Natural killer cell treated with Interleukin-12 subunit alpha and Interleukin-12 subunit beta and Interleukin-15 and Interleukin-18, amount 100 ng/mL, for 72 hours (primary cell): ENCODE measurements around the gene FNDC3B. TPM values are rescaled to one million over a fixed set of nuclear protein-coding genes. Genes with fewer than 3 reads are reported as not detected.

Source experiments
- ATAC-seq, 2 donors: fragments of 150-1000 bp; cut with Tn5 transposase in 1 of 2; sonication (Bioruptor Pico), chemical (Tn5 transposase) in 1 of 2; 2 replicates each; pipeline ENCODE4 v1.10.0; 2021
- DNase-seq: peaks from one replicate; pipeline ENCODE4 v3.0.0; 2022; ENCODE audit warnings: low spot score
- H3K27ac Mint-ChIP-seq, 2 donors: 1 replicate in 1 of 2; 2 replicates in 1 of 2; pipeline ENCODE4 v1.8.0; 2022; ENCODE audit warnings: mixed read lengths in 2 of 2, mild to moderate bottlenecking in 1 of 2, moderate library complexity in 1 of 2
- H3K27me3 Mint-ChIP-seq, 2 donors: 1 replicate in 1 of 2; 2 replicates in 1 of 2; pipeline ENCODE4 v1.8.0; 2022; ENCODE audit warnings: mixed read lengths in 2 of 2
- H3K36me3 Mint-ChIP-seq: one replicate; pipeline ENCODE4 v1.8.0; 2022; ENCODE audit warnings: mixed read lengths
- H3K4me1 Mint-ChIP-seq, 2 donors: 1 replicate in 1 of 2; 2 replicates in 1 of 2; pipeline ENCODE4 v1.8.0; 2022; ENCODE audit warnings: low read depth in 2 of 2, mixed read lengths in 2 of 2, mild to moderate bottlenecking in 1 of 2
- H3K4me3 Mint-ChIP-seq: one replicate; pipeline ENCODE4 v1.8.0; 2022; ENCODE audit warnings: mixed read lengths
- H3K9me3 Mint-ChIP-seq: 2 replicates; pipeline ENCODE4 v1.8.0; 2022; ENCODE audit warnings: mixed read lengths
- total RNA-seq, 2 donors: library from RNA; stranded (reverse); gene quantifications; one replicate each; pipeline ENCODE4 v1.2.3, GENCODE V29; 2022

Gene FNDC3B
- total RNA-seq, 2 donors from 2014 or later, result 149 to 217 TPM

DNA sequence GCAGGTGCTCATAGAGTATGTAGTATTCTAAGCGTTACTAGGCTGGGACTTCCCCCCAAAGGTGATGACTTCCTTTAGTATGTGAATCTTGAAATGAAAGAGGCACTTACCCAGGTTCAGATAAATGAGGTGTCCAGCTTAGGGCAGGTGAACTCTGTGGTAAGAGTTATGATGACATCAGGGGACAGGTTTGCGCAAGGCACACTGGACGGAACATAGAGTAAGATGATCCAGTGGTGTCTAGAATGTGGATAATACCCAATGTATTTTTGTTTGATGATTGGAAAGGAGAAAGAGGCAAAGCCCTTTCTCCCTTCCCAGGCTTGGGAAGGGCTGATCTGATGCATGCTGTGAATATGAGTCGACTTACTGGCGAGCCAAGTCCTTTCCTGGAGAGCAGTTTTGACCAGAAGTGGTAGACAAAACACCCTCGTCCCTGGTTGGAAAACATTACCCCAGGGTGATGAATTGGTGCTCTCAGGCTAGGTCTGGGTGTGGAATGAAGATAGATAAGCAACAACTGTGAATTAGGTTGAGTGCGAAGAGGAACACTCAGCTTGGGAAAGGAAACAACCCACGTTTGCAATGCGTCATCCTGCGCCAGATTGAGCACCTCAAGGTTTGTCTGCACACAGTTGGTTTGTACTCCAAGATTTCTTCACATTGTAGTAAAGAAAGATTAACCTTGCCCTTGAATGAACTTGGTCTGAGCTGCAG is 284.7 kb downstream of the FNDC3B start:
- H3K27ac Mint-ChIP-seq, result peak overlapping the region; percentile 56 to 73
- peaks cover 21% of the 10 kb centered on the region for H3K36me3 Mint-ChIP-seq
- DNase-seq (no peak), ATAC-seq (peak in 1 of 2 donors; percentile 17)
- peaks cover 21 to 35% of the 10 kb centered on the region in 2 donors for H3K4me1 Mint-ChIP-seq
- no peaks in the 10 kb centered on the region for H3K27me3 Mint-ChIP-seq
- no peaks in the 10 kb centered on the region for H3K9me3 Mint-ChIP-seq
- no peak overlapping the region for H3K4me3 Mint-ChIP-seq

DNA sequence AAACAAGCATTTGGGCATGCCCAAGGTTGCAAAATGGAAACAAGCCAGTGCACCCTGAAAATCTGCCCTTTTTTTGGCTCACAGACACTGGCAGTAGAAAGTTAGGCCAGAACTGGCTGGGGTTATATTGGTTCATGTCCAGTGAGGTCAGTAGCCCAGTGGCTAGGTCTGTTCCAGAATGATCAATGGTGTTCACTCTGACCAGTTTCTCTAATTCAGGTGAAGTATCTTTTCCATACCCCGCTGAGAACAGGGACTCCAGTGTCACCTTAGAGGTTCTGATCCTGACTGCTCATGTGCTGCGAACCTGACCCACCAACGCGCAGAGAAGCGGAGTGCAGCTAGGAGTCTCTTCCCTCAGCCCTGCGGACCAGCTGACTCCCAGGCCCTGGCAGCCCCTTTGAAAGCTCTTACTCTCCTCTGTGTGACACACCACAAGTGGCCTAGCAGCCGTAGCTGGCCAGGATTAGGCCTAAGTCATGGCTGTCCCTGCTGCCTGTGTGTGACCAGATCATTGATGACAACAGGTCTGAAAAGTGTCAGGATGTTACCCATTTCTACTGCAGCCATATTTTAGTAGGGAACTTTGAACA is 285.3 kb downstream of the FNDC3B start:
- ATAC-seq, result no peak
- Mint-ChIP-seq H3K9me3 (no peaks in the 10 kb centered on the region), H3K4me1 (peaks cover 19 to 31% of the 10 kb centered on the region in 2 donors), H3K4me3 (no peak overlapping the region), H3K27me3 (no peaks in the 10 kb centered on the region), H3K36me3 (peaks cover 19% of the 10 kb centered on the region), H3K27ac (peak overlapping the region; percentile 43 to 73)
- no peak for DNase-seq

DNA sequence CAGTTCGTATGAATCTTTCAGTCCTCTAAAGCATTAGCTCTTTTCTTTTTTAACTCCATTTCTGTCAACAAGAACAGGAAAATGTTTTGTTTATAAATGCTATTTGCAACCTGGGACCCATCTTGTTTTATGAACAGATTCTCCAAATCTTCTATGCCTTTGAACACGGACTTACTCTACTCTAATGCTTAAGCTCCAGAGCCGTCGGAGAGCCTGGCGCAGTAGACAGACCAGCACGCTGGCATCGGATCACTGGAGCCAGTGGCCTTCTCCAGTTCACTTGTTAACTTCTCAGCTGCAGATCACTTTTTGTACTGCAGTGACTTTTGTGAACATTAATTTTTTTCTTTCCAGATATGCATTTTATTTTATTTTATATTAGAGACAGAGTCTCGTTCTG is 286.1 kb downstream of the FNDC3B start:
- Mint-ChIP-seq H3K36me3 (peaks cover 15% of the 10 kb centered on the region), H3K9me3 (no peaks in the 10 kb centered on the region), H3K27ac (peak overlapping the region in 1 of 2 donors; percentile 73), H3K4me3 (no peak overlapping the region), H3K27me3 (no peaks in the 10 kb centered on the region), H3K4me1 (peaks cover 12 to 29% of the 10 kb centered on the region in 2 donors)
- DNase-seq, result no peak
- ATAC-seq, result no peak

DNA sequence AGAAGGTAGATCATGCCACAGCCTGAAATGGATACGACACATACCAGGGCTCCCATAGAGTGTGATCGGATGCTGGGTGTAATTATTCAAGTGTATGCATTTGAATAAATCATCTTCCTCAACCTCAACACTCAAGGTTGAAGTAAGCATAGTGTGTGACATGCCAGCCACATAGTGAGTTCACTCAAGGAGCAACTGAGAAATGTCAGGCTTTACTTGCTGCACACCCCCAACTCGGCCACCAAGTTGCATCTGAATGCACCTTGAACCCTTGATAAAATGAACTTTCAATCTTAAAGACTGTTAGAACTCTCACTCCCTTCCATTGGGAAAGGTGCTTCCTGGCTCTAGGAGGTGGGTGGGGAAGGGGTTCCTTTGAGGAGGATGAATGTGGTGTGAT is 287.6 kb downstream of the FNDC3B start:
- no peak for ATAC-seq
- Mint-ChIP-seq H3K9me3 (no peaks in the 10 kb centered on the region), H3K27me3 (no peaks in the 10 kb centered on the region), H3K4me1 (peaks cover 10 to 33% of the 10 kb centered on the region in 2 donors), H3K4me3 (no peak overlapping the region), H3K36me3 (peaks cover 27% of the 10 kb centered on the region), H3K27ac (no peak overlapping the region)
- DNase-seq, result no peak

DNA sequence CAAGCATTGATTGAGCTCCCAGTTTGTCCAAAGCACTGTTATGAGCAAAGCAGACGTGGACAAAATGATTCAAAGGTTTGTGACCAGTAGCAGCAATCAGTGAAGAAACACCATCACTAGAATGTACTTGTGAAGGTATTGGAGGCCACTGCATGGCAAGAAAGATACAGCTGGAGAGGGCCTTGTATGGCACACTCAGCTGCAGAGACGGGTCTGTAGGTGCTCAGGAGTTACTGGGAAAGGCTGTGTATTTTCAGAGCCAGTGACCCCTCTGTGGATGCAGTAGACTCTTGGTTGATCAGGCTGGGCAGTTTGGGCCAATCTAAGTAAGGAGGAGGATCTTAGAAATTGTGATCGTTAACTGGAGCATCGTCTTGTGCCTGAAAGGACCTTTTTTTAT is 288.9 kb downstream of the FNDC3B start:
- H3K4me3 Mint-ChIP-seq, result no peak overlapping the region
- no peak for ATAC-seq
- peak overlapping the region in 1 of 2 donors; percentile 57 for H3K27ac Mint-ChIP-seq
- peaks cover 15 to 29% of the 10 kb centered on the region in 2 donors for H3K4me1 Mint-ChIP-seq
- DNase-seq, result no peak
- H3K27me3 Mint-ChIP-seq, result no peaks in the 10 kb centered on the region
- H3K9me3 Mint-ChIP-seq, result no peaks in the 10 kb centered on the region
- H3K36me3 Mint-ChIP-seq, result peaks cover 27% of the 10 kb centered on the region

DNA sequence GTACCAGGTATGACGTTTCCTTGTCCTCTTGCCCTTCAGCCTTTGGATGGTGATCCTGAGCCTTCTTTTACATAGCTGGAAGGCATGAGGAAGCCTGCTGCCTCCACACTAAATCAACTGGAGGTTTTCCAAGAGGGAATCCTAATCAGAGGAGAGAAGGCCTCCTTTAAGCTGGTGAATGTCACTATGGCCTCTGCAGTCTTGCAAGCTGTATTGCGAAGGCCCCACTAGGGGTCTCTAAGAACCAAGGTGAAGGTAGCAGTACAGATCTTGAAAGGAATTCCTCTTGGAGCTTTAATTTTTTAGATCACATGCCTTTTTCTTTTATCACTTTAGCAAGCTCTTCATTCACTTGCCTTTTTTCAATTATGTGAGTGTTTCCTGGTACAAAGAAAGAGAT is 289.7 kb downstream of the FNDC3B start:
- no peaks in the 10 kb centered on the region for H3K9me3 Mint-ChIP-seq

DNA sequence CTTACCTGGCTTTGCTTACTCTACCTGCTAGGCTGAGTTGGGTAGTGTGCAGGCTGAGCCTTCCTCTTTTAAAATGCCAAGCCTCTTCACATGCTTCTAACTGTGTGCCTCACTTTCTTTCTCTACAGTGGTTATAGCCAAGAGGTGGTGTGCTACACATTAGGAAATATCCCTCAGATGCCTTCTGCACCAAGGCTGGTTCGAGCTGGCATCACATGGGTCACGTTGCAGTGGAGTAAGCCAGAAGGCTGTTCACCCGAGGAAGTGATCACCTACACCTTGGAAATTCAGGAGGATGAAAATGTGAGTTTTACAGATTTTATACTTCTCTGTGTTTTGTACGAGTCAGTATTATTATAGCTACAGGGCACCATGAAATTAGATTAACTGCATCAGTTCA is 291.0 kb downstream of the FNDC3B start:
- DNase-seq (no peak), ATAC-seq (no peak)
- Mint-ChIP-seq H3K4me1 (peaks cover 9 to 20% of the 10 kb centered on the region in 2 donors), H3K4me3 (no peak overlapping the region), H3K9me3 (no peaks in the 10 kb centered on the region), H3K36me3 (peaks cover 26% of the 10 kb centered on the region), H3K27me3 (no peaks in the 10 kb centered on the region), H3K27ac (peak overlapping the region in 1 of 2 donors; percentile 36)

More for the DNA sequence above, 289.7 kb downstream of the FNDC3B start:
- Mint-ChIP-seq H3K4me3 (no peak overlapping the region), H3K27ac (no peak overlapping the region), H3K27me3 (no peaks in the 10 kb centered on the region), H3K4me1 (peaks cover 10 to 26% of the 10 kb centered on the region in 2 donors), H3K36me3 (peaks cover 28% of the 10 kb centered on the region)
- no peak for DNase-seq
- no peak for ATAC-seq

DNA sequence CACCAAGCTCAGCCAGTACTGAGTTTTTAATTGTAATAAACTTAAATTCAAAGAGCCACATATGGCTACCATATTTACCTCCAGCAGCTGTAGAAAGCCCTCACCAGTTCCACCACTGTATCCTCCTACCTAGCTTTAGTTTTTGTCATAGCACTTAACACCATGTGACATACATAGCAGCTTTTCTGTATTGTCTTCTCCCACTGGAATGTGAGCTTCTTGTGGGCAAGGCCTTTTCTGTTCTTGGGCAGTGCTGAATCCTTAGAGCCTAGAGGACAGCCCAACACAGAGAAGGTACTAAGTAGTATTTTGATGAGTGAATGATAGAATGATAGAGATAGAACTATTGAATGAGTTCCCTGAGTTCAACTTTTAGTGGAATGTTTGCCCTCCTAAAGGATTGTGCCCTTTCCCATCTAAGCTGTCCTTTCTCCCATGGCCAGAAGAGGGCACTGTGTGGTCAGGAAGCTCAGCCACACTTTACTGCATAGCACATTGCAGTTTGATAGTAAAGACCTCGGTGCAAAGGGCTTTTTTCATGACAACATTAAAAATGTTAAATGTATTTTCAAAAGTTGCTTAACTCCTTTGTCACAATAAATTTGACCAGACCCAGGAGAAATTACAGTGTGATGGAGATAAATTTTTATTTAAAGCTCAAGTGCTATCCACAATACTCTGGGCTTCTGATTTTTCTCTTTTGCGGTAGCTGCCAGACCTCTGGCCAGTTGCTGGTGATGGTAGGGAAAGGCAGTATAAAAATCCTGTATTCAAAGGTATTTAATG is 293.1 kb downstream of the FNDC3B start:
- ATAC-seq, result peak; percentile 80 to 84
- H3K27ac Mint-ChIP-seq, result peak overlapping the region in 1 of 2 donors; percentile 36
- H3K36me3 Mint-ChIP-seq, result peaks cover 17% of the 10 kb centered on the region

DNA sequence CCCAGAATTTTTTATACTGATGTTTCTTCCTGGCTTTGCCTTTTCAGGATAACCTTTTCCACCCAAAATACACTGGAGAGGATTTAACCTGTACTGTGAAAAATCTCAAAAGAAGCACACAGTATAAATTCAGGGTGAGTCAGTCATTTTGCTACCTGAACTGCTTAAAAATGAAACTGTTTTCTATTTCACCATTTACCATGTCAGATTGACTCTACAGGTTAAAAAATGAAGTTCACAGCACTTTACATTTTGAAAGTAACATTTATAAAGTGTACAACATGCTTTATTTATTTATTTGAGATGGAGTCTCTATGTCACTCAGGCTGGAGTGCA is 293.6 kb downstream of the FNDC3B start:
- H3K27me3 Mint-ChIP-seq, result no peaks in the 10 kb centered on the region
- peaks cover 17% of the 10 kb centered on the region for H3K36me3 Mint-ChIP-seq

More for the DNA sequence above, 293.1 kb downstream of the FNDC3B start:
- no peak overlapping the region for H3K4me3 Mint-ChIP-seq
- no peaks in the 10 kb centered on the region for H3K9me3 Mint-ChIP-seq
- peaks cover 5 to 13% of the 10 kb centered on the region in 2 donors for H3K4me1 Mint-ChIP-seq
- H3K27me3 Mint-ChIP-seq, result no peaks in the 10 kb centered on the region
- peak; percentile 82 for DNase-seq

DNA sequence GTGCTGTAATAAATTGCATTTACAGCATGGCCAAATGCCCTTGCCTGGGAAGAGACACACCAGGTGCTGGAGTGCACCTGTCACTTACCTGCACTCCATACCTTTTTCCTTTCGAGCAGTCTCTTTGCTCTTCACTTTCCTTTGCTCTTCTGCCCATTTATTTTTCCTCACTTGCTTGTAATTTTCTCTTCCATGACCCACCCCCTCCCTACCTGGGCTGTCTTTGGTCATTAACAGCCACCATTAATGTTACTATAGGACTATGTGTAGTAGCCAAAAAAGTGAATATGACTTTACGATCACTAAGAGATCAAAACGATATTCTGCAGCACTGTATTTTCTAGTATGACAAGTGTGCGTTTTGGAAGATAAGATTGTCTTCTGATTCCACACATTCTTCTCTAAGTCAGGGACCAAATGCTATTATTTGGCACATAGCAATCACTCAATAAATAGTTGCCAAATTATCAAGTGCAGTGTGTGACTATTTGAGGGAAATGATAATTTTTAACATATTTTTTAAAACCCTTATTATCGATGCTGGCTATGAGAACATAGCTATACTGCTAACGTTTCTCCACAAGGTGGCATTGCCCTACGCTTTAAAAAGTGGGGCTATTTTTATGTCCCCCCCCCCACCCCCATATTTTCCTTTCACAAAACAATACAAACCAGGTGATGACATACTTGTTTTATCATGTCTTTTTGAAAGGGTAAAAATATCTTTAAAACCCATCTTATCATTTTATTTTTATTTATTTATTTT is 294.5 kb downstream of the FNDC3B start:
- Mint-ChIP-seq H3K9me3 (no peaks in the 10 kb centered on the region), H3K4me1 (peaks cover 5 to 12% of the 10 kb centered on the region in 2 donors), H3K4me3 (no peak overlapping the region), H3K36me3 (peaks cover 17% of the 10 kb centered on the region), H3K27me3 (no peaks in the 10 kb centered on the region), H3K27ac (peak overlapping the region in 1 of 2 donors; percentile 22)
- DNase-seq (no peak), ATAC-seq (no peak)

More for the DNA sequence above, 293.6 kb downstream of the FNDC3B start:
- no peak for ATAC-seq
- no peak for DNase-seq
- Mint-ChIP-seq H3K4me1 (peaks cover 5 to 15% of the 10 kb centered on the region in 2 donors), H3K9me3 (no peaks in the 10 kb centered on the region), H3K27ac (peak overlapping the region in 1 of 2 donors; percentile 36), H3K4me3 (no peak overlapping the region)

DNA sequence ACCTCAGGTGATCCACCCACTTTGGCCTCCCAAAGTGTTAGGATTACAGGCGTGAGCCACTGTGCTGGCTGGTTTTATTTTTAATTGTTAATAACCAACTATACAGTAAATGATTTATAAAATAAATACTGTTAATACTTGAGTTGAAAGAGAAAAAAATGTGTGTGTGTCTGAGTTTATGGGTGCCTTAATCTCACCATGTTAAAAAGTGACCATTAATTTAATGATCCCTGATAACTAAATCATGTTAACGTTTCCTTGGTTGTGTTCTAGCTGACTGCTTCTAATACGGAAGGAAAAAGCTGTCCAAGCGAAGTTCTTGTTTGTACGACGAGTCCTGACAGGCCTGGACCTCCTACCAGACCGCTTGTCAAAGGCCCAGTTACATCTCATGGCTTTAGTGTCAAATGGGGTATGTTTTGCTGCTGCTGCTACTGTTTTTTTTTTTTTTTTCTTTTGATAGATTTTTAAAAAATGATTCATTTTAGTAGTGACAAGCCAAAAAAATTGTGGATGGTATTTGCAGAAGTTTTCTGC is 295.4 kb downstream of the FNDC3B start:
- DNase-seq (no peak), ATAC-seq (no peak)
- Mint-ChIP-seq H3K27me3 (no peaks in the 10 kb centered on the region), H3K4me1 (peaks cover 5 to 12% of the 10 kb centered on the region in 2 donors), H3K4me3 (no peak overlapping the region), H3K36me3 (peaks cover 17% of the 10 kb centered on the region), H3K9me3 (no peaks in the 10 kb centered on the region), H3K27ac (no peak overlapping the region)

DNA sequence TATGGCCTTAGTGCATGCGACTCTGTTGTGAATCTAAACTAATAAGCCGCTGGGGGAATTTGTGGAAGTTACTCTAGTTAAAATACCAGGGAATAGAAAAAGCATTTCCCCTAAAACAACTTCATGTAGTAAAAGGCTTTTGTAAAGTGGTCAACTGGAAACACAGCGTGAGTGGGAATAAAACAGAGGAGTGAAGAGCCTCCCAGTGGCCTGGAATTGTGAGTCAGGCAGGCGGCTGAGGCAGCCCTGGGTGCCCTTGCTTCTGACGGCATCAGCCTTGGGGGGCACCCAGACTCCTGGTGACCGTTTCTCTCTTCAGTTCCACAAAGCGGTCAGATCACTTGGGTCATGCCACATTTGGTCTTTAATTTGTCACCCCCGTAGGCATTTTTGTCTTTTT is 300.5 kb downstream of the FNDC3B start:
- DNase-seq, result no peak
- H3K36me3 Mint-ChIP-seq, result peaks cover 15% of the 10 kb centered on the region
- no peaks in the 10 kb centered on the region for H3K9me3 Mint-ChIP-seq
- H3K27me3 Mint-ChIP-seq, result no peaks in the 10 kb centered on the region
- ATAC-seq, result no peak
- peaks cover 0 to 5% of the 10 kb centered on the region in 2 donors for H3K4me1 Mint-ChIP-seq
- H3K4me3 Mint-ChIP-seq, result no peak overlapping the region
- no peak overlapping the region for H3K27ac Mint-ChIP-seq

DNA sequence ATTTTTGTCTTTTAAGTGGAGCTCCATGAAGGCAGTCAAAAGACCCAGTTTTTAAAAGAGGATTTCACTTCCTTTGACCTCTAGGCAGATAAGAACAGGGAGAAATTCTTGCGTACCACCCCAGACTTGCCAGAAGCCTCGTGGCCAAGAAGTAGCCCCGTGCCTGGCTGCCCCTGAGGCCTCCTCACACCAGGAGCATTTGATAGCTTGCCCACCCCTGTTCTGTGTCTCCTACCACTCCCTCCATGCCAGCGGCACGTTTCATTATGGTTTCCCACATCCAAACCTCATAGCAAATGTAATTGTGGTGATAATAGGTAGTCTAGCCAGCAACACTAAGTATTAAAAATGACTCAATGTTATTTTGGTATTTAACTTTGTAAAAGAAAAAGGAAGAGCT is 301.2 kb downstream of the FNDC3B start:
- no peak for DNase-seq
- Mint-ChIP-seq H3K9me3 (no peaks in the 10 kb centered on the region), H3K4me1 (peaks cover 0 to 5% of the 10 kb centered on the region in 2 donors), H3K36me3 (peaks cover 20% of the 10 kb centered on the region), H3K27me3 (no peaks in the 10 kb centered on the region), H3K27ac (peak overlapping the region in 1 of 2 donors; percentile 61), H3K4me3 (no peak overlapping the region)
- no peak for ATAC-seq
